GM12872 (cell line): ENCODE results near the gene PROK1.

Experiments used
- CTCF ChIP-seq: IDR thresholded peaks from 3 replicates; pipeline ENCODE4 v1.5.1; 2011; ENCODE audit warnings: low read depth, mild to moderate bottlenecking, low read length, moderate library complexity; ENCODE audit not compliant: insufficient read depth

Gene PROK1

GRCh38 chr1:110503471-110503870 lies 52.5 kb downstream of the PROK1 start:
- no peak for TF ChIP-seq CTCF

DNA sequence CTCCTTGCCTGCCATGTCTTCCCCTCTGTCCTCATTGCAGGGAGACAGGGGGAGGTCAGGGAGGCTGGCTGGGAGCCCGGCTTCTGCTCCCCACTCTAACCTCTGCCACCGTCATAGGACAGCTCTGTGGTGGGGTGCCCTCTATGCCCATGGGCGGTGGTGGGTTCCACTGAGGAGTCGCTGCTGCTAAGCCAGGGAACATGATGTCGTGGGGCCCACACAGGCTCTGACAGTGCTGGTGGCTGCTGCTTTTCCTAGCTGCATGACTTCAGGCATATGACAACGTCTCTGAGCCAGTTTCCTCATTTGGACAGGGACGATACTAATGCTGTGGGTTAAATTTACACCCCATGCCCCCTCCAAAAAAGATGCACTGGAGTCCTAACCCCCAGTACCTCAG lies 53.3 kb downstream of the PROK1 start:
- TF ChIP-seq CTCF = no peak

- no peak for TF ChIP-seq CTCF
These were observed 54.6 kb downstream of the PROK1 start for GRCh38 chr1:110505596-110505995.

- TF ChIP-seq CTCF = no peak
These were observed 55.6 kb downstream of the PROK1 start for GRCh38 chr1:110506541-110506940.
